ENCODE measurements around the gene USB1.
A peak's percentile ranks its signal among the peaks of the same experiment; 100 is the strongest.

Gene USB1

GRCh38 chr16:58013201-58013956, 12.2 kb downstream of the USB1 start:
- no peak for TF ChIP-seq CTCF (IDR thresholded peaks at IDR 0.05)

DNA sequence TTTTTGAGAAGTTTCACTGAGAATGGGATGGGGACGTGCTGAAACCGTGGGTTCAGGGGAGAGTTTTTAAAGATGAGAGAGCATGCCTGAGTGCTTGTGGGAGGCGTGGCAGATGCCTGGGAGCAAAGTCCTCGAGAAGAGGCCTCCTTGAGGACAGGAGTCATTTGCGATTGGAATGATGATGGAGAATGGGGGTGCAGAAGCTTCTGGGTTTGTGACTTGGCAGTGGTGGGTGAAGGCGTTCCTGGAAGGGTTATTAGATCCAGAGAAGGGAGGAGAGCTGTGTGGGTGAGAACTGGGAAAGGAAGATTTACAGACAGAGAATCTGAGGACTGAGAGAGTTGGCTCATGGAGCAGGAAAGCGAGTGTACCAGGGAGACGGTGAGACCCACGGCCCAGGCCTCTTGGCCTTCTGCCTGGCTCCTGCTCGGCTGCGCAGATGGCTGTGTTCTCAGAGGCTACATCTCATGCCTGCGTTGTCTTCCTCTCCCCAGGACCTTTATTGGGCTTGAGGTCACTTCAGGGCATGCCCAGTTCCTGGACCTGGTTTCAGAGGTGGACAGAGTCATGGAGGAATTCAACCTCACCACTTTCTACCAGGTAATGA, 15.7 kb downstream of the USB1 start:
- no peak for TF ChIP-seq CTCF (IDR thresholded peaks at IDR 0.05)

GRCh38 chr16:58018803-58019202, 17.6 kb downstream of the USB1 start:
- no peak for TF ChIP-seq CTCF (IDR thresholded peaks at IDR 0.05)

- TF ChIP-seq CTCF (IDR thresholded peaks at IDR 0.05), result no peak
Observed at GRCh38 chr16:58019866-58020538, 18.8 kb downstream of the USB1 start.

GRCh38 chr16:58020628-58021521, 19.7 kb downstream of the USB1 start:
- TF ChIP-seq CTCF (IDR thresholded peaks at IDR 0.05), result peak; percentile 90

DNA sequence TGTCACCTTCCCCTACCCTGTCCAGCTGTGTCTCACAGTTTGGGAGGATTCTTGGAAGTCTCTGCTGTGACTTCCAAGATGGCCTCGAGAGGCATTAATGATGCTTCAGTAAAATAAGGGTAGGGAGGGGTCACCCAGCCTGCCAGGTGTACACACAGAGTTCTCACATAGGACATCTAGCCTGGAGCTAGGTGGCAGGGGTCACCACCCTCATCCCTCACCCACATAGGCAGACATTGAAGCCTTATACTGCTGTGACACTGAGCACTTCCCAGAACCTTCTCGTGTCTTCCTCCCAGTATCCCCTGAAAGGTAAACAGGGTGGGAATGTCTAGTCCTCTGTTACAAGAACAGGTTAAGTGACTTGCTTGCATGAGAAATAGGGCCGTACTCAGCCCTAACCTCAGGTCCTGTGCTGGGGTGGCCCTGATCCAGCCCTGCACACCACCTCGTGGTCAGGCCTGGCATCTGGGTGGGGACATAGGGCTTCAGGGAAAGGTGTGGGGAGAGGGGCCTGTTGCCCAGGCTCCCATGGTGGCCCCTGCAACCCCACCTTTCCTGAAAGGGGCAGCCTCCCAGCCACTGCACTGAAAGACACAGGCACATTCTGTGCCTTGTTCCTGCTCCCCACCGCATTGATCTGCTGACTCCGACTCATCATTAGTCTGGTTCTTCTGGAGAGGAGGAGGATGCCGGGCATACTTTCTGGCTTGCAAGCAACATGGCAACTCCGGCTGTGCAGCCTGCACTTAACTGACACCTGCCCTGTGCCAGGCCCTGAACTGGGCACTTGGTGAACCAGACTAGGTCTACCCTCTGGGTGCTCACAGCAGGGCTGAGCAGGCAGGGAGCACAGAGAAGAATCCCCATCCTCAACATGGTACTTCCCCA, 20.7 kb downstream of the USB1 start:
- TF ChIP-seq CTCF (IDR thresholded peaks at IDR 0.05), result no peak

Measured in LNCAP (cell line).